Astrocyte (in vitro differentiated cells and primary cell): ENCODE data around the gene A4GALT. TPM values are rescaled to one million over a fixed set of nuclear protein-coding genes. Genes with fewer than 3 reads are reported as not detected.

Experiments used
- DNase-seq: peaks from one replicate; pipeline ENCODE4 v3.0.0-alpha.2; 2010; ENCODE audit warnings: low read depth
- FAIRE-seq: peaks from 2 replicates; lab custom pipeline; 2011; peaks lifted over from hg19 to GRCh38; lab: Jason Lieb, UNC
- H2AFZ ChIP-seq: 2 replicates; pipeline ENCODE4 v1.6.0; 2012; ENCODE audit warnings: low read depth, low read length, inconsistent platforms
- H3K27ac ChIP-seq: 2 replicates; pipeline ENCODE4 v1.5.1; 2011; ENCODE audit warnings: low read depth, low read length, inconsistent platforms
- H3K27me3 ChIP-seq: 2 replicates; pipeline ENCODE4 v1.6.0; 2011; ENCODE audit warnings: low read length, inconsistent platforms; ENCODE audit not compliant: insufficient read depth
- H3K36me3 ChIP-seq: 2 replicates; pipeline ENCODE4 v1.5.1; 2011; ENCODE audit warnings: low read length, inconsistent platforms; ENCODE audit not compliant: insufficient read depth
- H3K4me1 ChIP-seq: 2 replicates; pipeline ENCODE4 v1.5.1; 2011; ENCODE audit warnings: low read length, inconsistent platforms; ENCODE audit not compliant: insufficient read depth
- H3K4me2 ChIP-seq: 2 replicates; pipeline ENCODE4 v1.6.0; 2012; ENCODE audit warnings: low read length, inconsistent platforms
- H3K4me3 ChIP-seq: 2 replicates; pipeline ENCODE4 v1.5.1; 2011; ENCODE audit warnings: low read depth, mild to moderate bottlenecking, low read length, inconsistent platforms; ENCODE audit not compliant: insufficient read depth
- H3K79me2 ChIP-seq: 2 replicates; pipeline ENCODE4 v1.6.0; 2012; ENCODE audit warnings: mild to moderate bottlenecking, low read length, inconsistent platforms; ENCODE audit not compliant: insufficient read depth
- H3K9ac ChIP-seq: 2 replicates; pipeline ENCODE4 v1.6.0; 2012; ENCODE audit warnings: mild to moderate bottlenecking, low read length, inconsistent platforms
- H3K9me3 ChIP-seq: 2 replicates; pipeline ENCODE4 v1.5.1; 2012; ENCODE audit warnings: low read depth, mild to moderate bottlenecking, low read length, inconsistent platforms; ENCODE audit not compliant: insufficient read depth
- H4K20me1 ChIP-seq: 2 replicates; pipeline ENCODE4 v1.6.0; 2012; ENCODE audit warnings: low read length, inconsistent platforms; ENCODE audit not compliant: insufficient read depth
- H3K27ac Mint-ChIP-seq: one replicate; pipeline ENCODE4 v1.8.0; 2021; ENCODE audit warnings: mild to moderate bottlenecking, mixed read lengths; ENCODE audit not compliant: unreplicated experiment
- H3K27me3 Mint-ChIP-seq: one replicate; pipeline ENCODE4 v1.8.0; 2021; ENCODE audit warnings: low read depth, mixed read lengths; ENCODE audit not compliant: unreplicated experiment
- H3K36me3 Mint-ChIP-seq: one replicate; pipeline ENCODE4 v1.8.0; 2021; ENCODE audit warnings: low read depth, mixed read lengths; ENCODE audit not compliant: unreplicated experiment
- H3K4me1 Mint-ChIP-seq: one replicate; pipeline ENCODE4 v1.8.0; 2021; ENCODE audit warnings: low read depth, mixed read lengths; ENCODE audit not compliant: unreplicated experiment
- H3K4me3 Mint-ChIP-seq: one replicate; pipeline ENCODE4 v1.8.0; 2021; ENCODE audit warnings: mild to moderate bottlenecking, moderate library complexity, mixed read lengths; ENCODE audit not compliant: unreplicated experiment
- H3K9me3 Mint-ChIP-seq: one replicate; pipeline ENCODE4 v1.8.0; 2021; ENCODE audit warnings: mild to moderate bottlenecking, mixed read lengths; ENCODE audit not compliant: unreplicated experiment
- CTCF ChIP-seq: IDR thresholded peaks from 2 replicates; pipeline ENCODE4 v1.5.1; 2011; ENCODE audit warnings: low read depth, mild to moderate bottlenecking, inconsistent platforms, low read length, moderate library complexity; ENCODE audit not compliant: insufficient read depth
- EZH2 ChIP-seq: IDR thresholded peaks from 2 replicates; pipeline ENCODE4 v1.6.1; 2012; ENCODE audit warnings: mild to moderate bottlenecking, low read length, inconsistent platforms; ENCODE audit not compliant: insufficient read depth
- total RNA-seq: library from RNA; stranded (reverse); gene quantifications from 2 replicates; pipeline ENCODE4 v1.2.1, GENCODE V29; 2021

The A4GALT gene
- total RNA-seq, 1 donor from 2014 or later: 1.9 TPM

GRCh38 chr22:42696331-42696967 lies 24.2 kb downstream of the A4GALT start:
- FAIRE-seq (no peak), DNase-seq (no peak)
- H3K4me1 ChIP-seq: peaks cover 14% of the 10 kb centered on the region
- no peaks in the 10 kb centered on the region for H3K36me3 Mint-ChIP-seq
- H3K27me3 Mint-ChIP-seq: no peaks in the 10 kb centered on the region
- H3K9ac ChIP-seq: no peak overlapping the region
- no peaks in the 10 kb centered on the region for H3K27me3 ChIP-seq
- TF ChIP-seq EZH2 (no peak), CTCF (no peak)
- no peak overlapping the region for H2AFZ ChIP-seq
- H4K20me1 ChIP-seq: no peaks in the 10 kb centered on the region
- H3K4me3 Mint-ChIP-seq: no peak overlapping the region
- H3K79me2 ChIP-seq: no peaks in the 10 kb centered on the region
- H3K36me3 ChIP-seq: no peaks in the 10 kb centered on the region
- no peaks in the 10 kb centered on the region for H3K9me3 Mint-ChIP-seq
- no peak overlapping the region for H3K27ac ChIP-seq
- H3K4me3 ChIP-seq: no peak overlapping the region
- peaks cover 2% of the 10 kb centered on the region for H3K4me1 Mint-ChIP-seq
- no peak overlapping the region for H3K4me2 ChIP-seq
- no peaks in the 10 kb centered on the region for H3K9me3 ChIP-seq
- no peak overlapping the region for H3K27ac Mint-ChIP-seq

- peaks cover 14% of the 10 kb centered on the region for H3K4me1 ChIP-seq
- no peaks in the 10 kb centered on the region for H3K79me2 ChIP-seq
- TF ChIP-seq EZH2 (no peak), CTCF (no peak)
- H3K9me3 ChIP-seq: no peaks in the 10 kb centered on the region
- no peaks in the 10 kb centered on the region for H3K27me3 ChIP-seq
- no peak for DNase-seq
- no peak overlapping the region for H2AFZ ChIP-seq
- no peak for FAIRE-seq
- H3K4me3 ChIP-seq: no peak overlapping the region
- H3K4me1 Mint-ChIP-seq: peaks cover 2% of the 10 kb centered on the region
- H3K9me3 Mint-ChIP-seq: no peaks in the 10 kb centered on the region
- H3K27ac Mint-ChIP-seq: no peak overlapping the region
- no peaks in the 10 kb centered on the region for H3K36me3 ChIP-seq
- no peak overlapping the region for H3K4me3 Mint-ChIP-seq
- H4K20me1 ChIP-seq: no peaks in the 10 kb centered on the region
- no peak overlapping the region for H3K9ac ChIP-seq
- H3K4me2 ChIP-seq: no peak overlapping the region
- H3K27me3 Mint-ChIP-seq: no peaks in the 10 kb centered on the region
- H3K36me3 Mint-ChIP-seq: no peaks in the 10 kb centered on the region
- no peak overlapping the region for H3K27ac ChIP-seq
Observed at GRCh38 chr22:42695294-42695693, 25.4 kb downstream of the A4GALT start.
